KMS-11 (cell line): ENCODE results near the gene SRPRA.

ENCODE experiments used
- H2AFZ ChIP-seq: fragments of 200-600 bp; sonication (generic); 2 replicates; pipeline ENCODE4 v1.6.1; 2016; ENCODE audit warnings: antibody characterized with exemption, mixed run types, low read depth
- H3K27ac ChIP-seq: fragments of 200-600 bp; sonication (generic); 2 replicates; pipeline ENCODE4 v1.6.1; 2016; ENCODE audit warnings: mild to moderate bottlenecking, mixed run types
- H3K27me3 ChIP-seq: fragments of 200-600 bp; sonication (generic); 2 replicates; pipeline ENCODE4 v1.6.1; 2017; ENCODE audit warnings: mild to moderate bottlenecking, low read depth, mixed run types, moderate library complexity; ENCODE audit not compliant: insufficient read depth
- H3K36me3 ChIP-seq: fragments of 200-600 bp; sonication (generic); 2 replicates; pipeline ENCODE4 v1.6.1; 2017; ENCODE audit warnings: mild to moderate bottlenecking, mixed run types; ENCODE audit not compliant: insufficient read depth
- H3K4me1 ChIP-seq: fragments of 200-600 bp; sonication (generic); 2 replicates; pipeline ENCODE4 v1.6.1; 2016; ENCODE audit warnings: mild to moderate bottlenecking, low read depth, mixed run types; ENCODE audit not compliant: poor library complexity, severe bottlenecking
- H3K4me2 ChIP-seq: fragments of 200-600 bp; sonication (generic); 2 replicates; pipeline ENCODE4 v1.7.0; 2016; ENCODE audit warnings: mild to moderate bottlenecking, mixed run types
- H3K4me3 ChIP-seq: fragments of 200-600 bp; sonication (generic); IDR thresholded peaks from 2 replicates; pipeline ENCODE4 v1.6.1; 2017; ENCODE audit warnings: low read depth, low read length, mixed read lengths; ENCODE audit not compliant: insufficient read depth
- H3K79me2 ChIP-seq: fragments of 200-600 bp; sonication (generic); 2 replicates; pipeline ENCODE4 v1.6.1; 2016; ENCODE audit warnings: low read depth, mixed run types; ENCODE audit not compliant: insufficient read depth
- H3K9ac ChIP-seq: fragments of 200-600 bp; sonication (generic); 2 replicates; pipeline ENCODE4 v1.6.1; 2016; ENCODE audit warnings: mild to moderate bottlenecking, mixed run types
- H4K20me1 ChIP-seq: fragments of 200-600 bp; sonication (generic); 2 replicates; pipeline ENCODE4 v1.6.1; 2016; ENCODE audit warnings: mild to moderate bottlenecking, mixed run types; ENCODE audit not compliant: insufficient read depth
- CTCF ChIP-seq: fragments of 200-600 bp; sonication (generic); conservative IDR thresholded peaks from 2 replicates; pipeline ENCODE4 v1.6.1; 2017; ENCODE audit warnings: low read depth, mild to moderate bottlenecking, antibody characterized with exemption, low read length, moderate library complexity, mixed read lengths

Gene SRPRA

GRCh38 chr11:126293726-126294125, 25.0 kb upstream of the SRPRA start:
- Histone ChIP-seq H3K27ac (no peak overlapping the region), H3K36me3 (no peaks in the 10 kb centered on the region), H3K4me3 (no peak overlapping the region), H3K4me1 (no peaks in the 10 kb centered on the region), H3K4me2 (no peak overlapping the region), H3K79me2 (no peaks in the 10 kb centered on the region), H2AFZ (no peak overlapping the region), H3K27me3 (no peaks in the 10 kb centered on the region), H4K20me1 (no peaks in the 10 kb centered on the region), H3K9ac (no peak overlapping the region)
- no peak for TF ChIP-seq CTCF

DNA sequence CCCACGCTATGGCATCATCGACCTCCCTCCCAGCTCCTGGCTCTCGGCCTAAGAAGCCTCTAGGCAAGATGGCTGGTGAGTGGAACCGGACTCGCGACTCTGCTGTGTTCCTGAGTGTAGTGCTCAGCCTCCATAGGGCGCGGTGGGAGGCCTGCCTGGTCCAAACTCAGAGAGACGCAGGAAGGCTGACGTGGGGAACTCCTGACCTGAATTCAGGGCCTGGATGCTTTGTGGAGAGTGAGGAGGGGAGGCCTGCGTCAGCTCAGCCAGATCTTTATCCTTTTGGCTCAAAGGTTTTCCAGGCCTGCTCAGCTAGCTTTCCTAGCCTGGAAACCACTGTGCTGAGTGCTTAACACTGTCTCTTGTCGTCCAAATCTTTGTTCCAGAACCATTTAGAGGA, 22.2 kb upstream of the SRPRA start:
- no peak overlapping the region for H3K27ac ChIP-seq
- TF ChIP-seq CTCF: no peak

DNA sequence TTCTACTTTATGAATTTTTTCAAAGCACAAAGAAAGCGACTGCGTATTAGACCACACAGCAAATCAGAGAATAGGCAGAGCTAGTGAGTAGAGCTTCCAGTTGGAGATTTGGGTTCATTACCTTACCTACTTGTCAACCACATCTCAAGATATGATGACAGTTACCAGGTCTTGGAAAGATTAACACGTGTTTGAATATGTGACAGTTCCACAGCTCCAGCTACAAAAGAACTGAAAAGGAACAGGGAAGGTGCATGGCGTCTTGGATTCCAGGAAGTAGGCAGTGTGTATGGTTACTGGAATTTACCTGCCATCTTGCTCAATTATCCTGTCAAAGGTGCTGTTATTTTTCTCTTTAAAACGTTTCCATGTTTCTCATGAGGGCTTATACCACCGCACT, 19.5 kb upstream of the SRPRA start:
- no peak overlapping the region for H3K4me2 ChIP-seq
- no peak overlapping the region for H3K4me3 ChIP-seq
- H4K20me1 ChIP-seq: no peaks in the 10 kb centered on the region
- no peak for TF ChIP-seq CTCF
- peaks cover 18% of the 10 kb centered on the region for H3K4me1 ChIP-seq
- H3K27ac ChIP-seq: no peak overlapping the region
- H3K27me3 ChIP-seq: no peaks in the 10 kb centered on the region
- H3K36me3 ChIP-seq: no peaks in the 10 kb centered on the region
- peaks cover 5% of the 10 kb centered on the region; the same call in 1 of the 2 replicates for H3K79me2 ChIP-seq
- no peak overlapping the region for H2AFZ ChIP-seq
- no peak overlapping the region for H3K9ac ChIP-seq

More for the DNA sequence above, 22.2 kb upstream of the SRPRA start:
- Histone ChIP-seq H3K4me3 (no peak overlapping the region), H3K9ac (no peak overlapping the region), H3K36me3 (no peaks in the 10 kb centered on the region), H4K20me1 (no peaks in the 10 kb centered on the region), H3K79me2 (0 out of 2 replicates have a peak, but pooled peaks cover 5% of the 10 kb centered on the region), H2AFZ (no peak overlapping the region), H3K27me3 (no peaks in the 10 kb centered on the region), H3K4me2 (no peak overlapping the region), H3K4me1 (no peaks in the 10 kb centered on the region)

DNA sequence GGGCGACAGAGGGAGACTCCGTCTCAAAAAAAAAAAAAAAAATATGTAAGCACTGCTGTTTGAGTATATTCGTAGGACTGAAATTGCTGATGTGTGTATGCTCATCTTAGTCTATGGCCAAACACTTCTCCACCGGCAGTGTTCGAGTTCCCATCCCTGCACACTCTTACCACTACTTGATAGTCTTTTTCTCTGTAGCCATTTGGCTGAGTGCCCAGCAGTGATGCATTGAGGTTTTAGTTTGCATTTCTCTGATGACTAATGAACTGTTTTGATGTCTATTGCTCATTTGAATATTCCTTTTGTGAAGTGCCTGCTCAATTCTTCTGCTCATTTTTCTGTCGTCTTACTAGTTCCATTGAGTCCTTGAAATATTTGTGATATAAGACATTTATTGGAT, 16.1 kb upstream of the SRPRA start:
- Histone ChIP-seq H4K20me1 (no peaks in the 10 kb centered on the region), H3K36me3 (no peaks in the 10 kb centered on the region), H3K4me2 (peak overlapping the region; percentile 21; the same call in 1 of the 2 replicates), H2AFZ (no peak overlapping the region), H3K4me1 (peaks cover 21% of the 10 kb centered on the region), H3K4me3 (no peak overlapping the region), H3K27me3 (no peaks in the 10 kb centered on the region), H3K9ac (no peak overlapping the region), H3K27ac (no peak overlapping the region), H3K79me2 (peaks cover 5% of the 10 kb centered on the region; the same call in 1 of the 2 replicates)
- TF ChIP-seq CTCF: no peak
